K562 treated with DMSO at 1 percent for 24 hours (cell line): ENCODE results near the gene CAND1. TPM values are rescaled to one million over a fixed set of nuclear protein-coding genes. Genes with fewer than 3 reads are reported as not detected.

Experiments
- total RNA-seq: library from RNA; unstranded; fragments of 300-600 nt; gene quantifications from 2 replicates; pipeline ENCODE4 v1.2.3, GENCODE V29; 2022; ENCODE audit warnings: low read depth; ENCODE audit not compliant: insufficient read depth

CAND1 gene
- total RNA-seq = 46.7 and 50.3 TPM in 2 replicates

GRCh38 chr12:67268896-67269632 lies at the start of gene CAND1:
Gene CAND1 (plus strand): TSS chr12:67269358. CDS start chr12:67269718, 360 bp downstream.

